GM18909 (cell line): ENCODE data around the gene IL11RA.

Source experiments
- ATAC-seq: cut with Tn5 transposase; IDR thresholded peaks from one replicate; pipeline ENCODE4 v1.9.1; 2021; ENCODE audit warnings: mild to moderate bottlenecking; ENCODE audit not compliant: unreplicated experiment, poor library complexity

IL11RA gene

GRCh38 chr9:34651876-34652601, at the start of gene IL11RA:
Gene IL11RA (plus strand): TSS chr9:34652185. CDS start chr9:34655218, 3,033 bp downstream.
- ATAC-seq: no peak

- no peak for ATAC-seq
Measured at GRCh38 chr9:34603610-34604231, 48.3 kb upstream of the IL11RA start.

GRCh38 chr9:34606190-34606589, 45.8 kb upstream of the IL11RA start:
- no peak for ATAC-seq

- no peak for ATAC-seq
Measured at GRCh38 chr9:34606905-34607304, 45.1 kb upstream of the IL11RA start.

GRCh38 chr9:34607331-34607730, 44.7 kb upstream of the IL11RA start:
- ATAC-seq: no peak

GRCh38 chr9:34610434-34611206, 41.4 kb upstream of the IL11RA start:
- no peak for ATAC-seq

- no peak for ATAC-seq
Measured at GRCh38 chr9:34611251-34611810, 40.7 kb upstream of the IL11RA start.

- ATAC-seq: peak; percentile 91
Measured at GRCh38 chr9:34611811-34612787, 39.9 kb upstream of the IL11RA start, which contains the start of gene RPP25L. Gene RPP25L (minus strand): TSS chr9:34612097. CDS start chr9:34611296, 801 bp downstream.

- ATAC-seq: peak; percentile 43
Measured at GRCh38 chr9:34612788-34613390, 39.1 kb upstream of the IL11RA start.

- no peak for ATAC-seq
Measured at GRCh38 chr9:34615132-34615531, 36.9 kb upstream of the IL11RA start.

GRCh38 chr9:34620061-34620994, 31.7 kb upstream of the IL11RA start, which contains the start of gene DCTN3:
Gene DCTN3 (minus strand): TSS chr9:34620495. CDS start chr9:34620464, 31 bp downstream.
- peak; percentile 100 for ATAC-seq

- no peak for ATAC-seq
Measured at GRCh38 chr9:34623374-34624235, 28.4 kb upstream of the IL11RA start.

- ATAC-seq: no peak
Measured at GRCh38 chr9:34624475-34625185, 27.4 kb upstream of the IL11RA start.

GRCh38 chr9:34625186-34625486, 26.8 kb upstream of the IL11RA start:
- no peak for ATAC-seq

- ATAC-seq: no peak
Measured at GRCh38 chr9:34627716-34628655, 24.0 kb upstream of the IL11RA start.
